ENCODE results near the gene GRB10.

GRCh38 chr7:50647286-50647980, 135.3 kb downstream of the GRB10 start:
- TF ChIP-seq, protein P1, sequence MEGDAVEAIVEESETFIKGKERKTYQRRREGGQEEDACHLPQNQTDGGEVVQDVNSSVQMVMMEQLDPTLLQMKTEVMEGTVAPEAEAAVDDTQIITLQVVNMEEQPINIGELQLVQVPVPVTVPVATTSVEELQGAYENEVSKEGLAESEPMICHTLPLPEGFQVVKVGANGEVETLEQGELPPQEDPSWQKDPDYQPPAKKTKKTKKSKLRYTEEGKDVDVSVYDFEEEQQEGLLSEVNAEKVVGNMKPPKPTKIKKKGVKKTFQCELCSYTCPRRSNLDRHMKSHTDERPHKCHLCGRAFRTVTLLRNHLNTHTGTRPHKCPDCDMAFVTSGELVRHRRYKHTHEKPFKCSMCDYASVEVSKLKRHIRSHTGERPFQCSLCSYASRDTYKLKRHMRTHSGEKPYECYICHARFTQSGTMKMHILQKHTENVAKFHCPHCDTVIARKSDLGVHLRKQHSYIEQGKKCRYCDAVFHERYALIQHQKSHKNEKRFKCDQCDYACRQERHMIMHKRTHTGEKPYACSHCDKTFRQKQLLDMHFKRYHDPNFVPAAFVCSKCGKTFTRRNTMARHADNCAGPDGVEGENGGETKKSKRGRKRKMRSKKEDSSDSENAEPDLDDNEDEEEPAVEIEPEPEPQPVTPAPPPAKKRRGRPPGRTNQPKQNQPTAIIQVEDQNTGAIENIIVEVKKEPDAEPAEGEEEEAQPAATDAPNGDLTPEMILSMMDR (IDR thresholded peaks at IDR 0.05), result no peak
- TF ChIP-seq ZFX (IDR thresholded peaks at IDR 0.05; ENCODE audit: borderline replicate concordance), result no peak
